MG63 (cell line): ENCODE results near the gene MORN1. TPM values are rescaled to one million over a fixed set of nuclear protein-coding genes. Genes with fewer than 3 reads are reported as not detected.

Experiments
- DNase-seq: peaks from one replicate; pipeline ENCODE4 v3.0.0-alpha.2; 2020
- H3K27me3 ChIP-seq: fragments of 250-450 bp; sonication (Bioruptor Pico); 2 replicates; pipeline ENCODE4 v1.5.1; 2020; ENCODE audit warnings: mild to moderate bottlenecking, moderate library complexity
- H3K36me3 ChIP-seq: fragments of 250-450 bp; sonication (Bioruptor Pico); 2 replicates; pipeline ENCODE4 v1.5.1; 2020; ENCODE audit warnings: mild to moderate bottlenecking, moderate library complexity
- H3K4me3 ChIP-seq: fragments of 250-450 bp; sonication (Bioruptor Pico); 2 replicates; pipeline ENCODE4 v1.5.1; 2020; ENCODE audit warnings: mild to moderate bottlenecking, moderate library complexity
- H3K9me3 ChIP-seq: fragments of 250-450 bp; sonication (Bioruptor Pico); 2 replicates; pipeline ENCODE4 v1.5.1; 2020; ENCODE audit warnings: mild to moderate bottlenecking, moderate library complexity
- total RNA-seq: library from RNA; depleted of rRNA; stranded (reverse); fragments of >200 nt; shearing (Covaris generic); gene quantifications from 2 replicates; pipeline ENCODE4 v1.2.3, GENCODE V29; 2014; ENCODE audit warnings: low replicate concordance

The MORN1 gene
- total RNA-seq, 1 experiment from 2014 or later: 20.5 TPM

- Histone ChIP-seq H3K36me3 (peaks cover 3% of the 10 kb centered on the region; the same call in 1 of the 2 replicates), H3K9me3 (no peaks in the 10 kb centered on the region), H3K4me3 (peak within 1 kb of the TSS; percentile 75), H3K27me3 (no peaks in the 10 kb centered on the region)
- peak; percentile 95 for DNase-seq
Observed at GRCh38 chr1:2412395-2412772, 21.0 kb upstream of the MORN1 start, which contains the start of gene PEX10. Gene PEX10, minus strand, starts transcription at chr1:2412564. Its CDS starts 62 bp downstream, at chr1:2412502.

- DNase-seq: peak; percentile 27
- Histone ChIP-seq H3K36me3 (peaks cover 3% of the 10 kb centered on the region; the same call in 1 of the 2 replicates), H3K27me3 (no peaks in the 10 kb centered on the region), H3K4me3 (peak overlapping the region; percentile 75), H3K9me3 (no peaks in the 10 kb centered on the region)
Observed at GRCh38 chr1:2411801-2412394, 20.5 kb upstream of the MORN1 start.

DNA sequence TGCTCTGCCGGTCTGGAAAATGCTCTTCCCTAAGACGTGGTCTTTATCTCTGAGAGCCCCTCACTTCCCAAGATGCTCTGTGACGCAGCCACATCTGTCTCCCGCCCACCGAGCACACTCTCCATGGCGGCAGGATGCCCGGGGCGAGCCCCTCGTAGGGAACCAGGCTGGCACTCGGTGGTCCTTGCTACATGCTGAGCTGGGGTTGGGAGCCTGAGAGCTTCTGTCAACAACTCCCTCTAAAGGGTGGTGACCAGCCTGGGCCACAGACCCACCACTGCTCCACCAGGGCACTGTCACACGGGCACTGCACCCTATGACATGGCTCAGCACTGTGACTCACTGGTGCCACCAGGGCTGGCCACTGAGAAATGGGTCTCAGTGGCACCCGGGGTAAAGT, 18.4 kb upstream of the MORN1 start:
- no peak for DNase-seq
- H3K27me3 ChIP-seq: no peaks in the 10 kb centered on the region
- no peak overlapping the region for H3K4me3 ChIP-seq
- peaks cover 12% of the 10 kb centered on the region for H3K36me3 ChIP-seq
- no peaks in the 10 kb centered on the region for H3K9me3 ChIP-seq

DNA sequence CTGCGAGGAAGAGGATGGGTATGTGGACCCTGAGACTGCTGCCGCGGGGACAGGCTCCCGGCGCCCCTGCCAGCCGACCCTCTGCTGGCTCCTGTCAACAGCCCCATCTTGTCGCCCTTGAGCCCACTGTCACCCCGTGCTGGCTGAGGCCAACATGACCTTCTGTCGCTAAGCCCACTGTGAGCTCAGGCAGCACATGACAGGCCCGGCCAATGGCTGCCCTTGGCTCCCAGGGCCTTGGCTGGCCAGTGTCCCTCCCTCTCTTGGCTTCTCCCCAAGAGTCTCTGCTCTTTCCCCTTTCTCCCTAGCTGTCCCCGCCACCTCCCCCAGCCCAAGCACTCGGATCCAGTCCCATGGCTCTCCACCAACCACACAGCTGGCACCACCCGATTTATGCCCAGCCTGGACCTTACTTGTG, 17.5 kb upstream of the MORN1 start:
- H3K36me3 ChIP-seq: peaks cover 21% of the 10 kb centered on the region
- DNase-seq: no peak

DNA sequence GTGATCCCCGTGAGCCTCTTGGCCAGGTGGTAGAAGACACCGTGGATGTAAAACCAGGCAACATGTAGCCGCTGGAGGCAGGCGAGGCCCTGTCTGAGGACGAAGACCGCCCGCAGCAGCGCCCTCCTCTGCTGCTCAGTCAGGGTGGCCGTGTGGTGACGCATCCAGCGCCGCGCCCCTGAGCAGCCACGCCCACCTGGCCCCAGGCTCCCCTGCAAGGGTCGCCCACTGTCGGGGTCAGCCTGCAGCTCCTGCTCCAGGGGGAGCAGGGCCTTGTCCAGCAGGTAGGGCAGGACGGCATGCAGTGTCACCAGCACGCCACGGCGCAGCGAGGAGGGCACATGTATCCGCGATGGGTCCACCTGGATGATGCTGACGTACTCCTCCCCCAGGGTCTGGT, 17.1 kb upstream of the MORN1 start:
- Histone ChIP-seq H3K9me3 (no peaks in the 10 kb centered on the region), H3K4me3 (no peak overlapping the region), H3K36me3 (peaks cover 24% of the 10 kb centered on the region), H3K27me3 (no peaks in the 10 kb centered on the region)
- DNase-seq: no peak

More for the DNA sequence above, 17.5 kb upstream of the MORN1 start:
- Histone ChIP-seq H3K9me3 (no peaks in the 10 kb centered on the region), H3K27me3 (no peaks in the 10 kb centered on the region), H3K4me3 (no peak overlapping the region)

DNA sequence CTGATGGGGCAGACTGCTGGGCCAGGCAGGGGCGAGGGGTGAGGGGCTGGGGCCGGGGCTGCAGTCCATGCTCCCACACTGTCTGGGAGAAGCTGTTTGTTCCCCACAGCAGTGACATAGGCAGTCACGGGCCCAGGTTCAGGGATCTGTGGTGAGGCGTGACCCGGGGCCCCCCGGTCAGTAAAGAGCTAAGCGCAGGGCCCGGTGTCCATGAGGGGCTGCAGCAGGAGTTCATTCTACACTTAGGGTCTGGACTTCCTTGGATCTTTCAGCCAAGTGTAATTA, 16.6 kb upstream of the MORN1 start:
- Histone ChIP-seq H3K27me3 (no peaks in the 10 kb centered on the region), H3K36me3 (peaks cover 29% of the 10 kb centered on the region), H3K9me3 (no peaks in the 10 kb centered on the region), H3K4me3 (no peak overlapping the region)
- no peak for DNase-seq

DNA sequence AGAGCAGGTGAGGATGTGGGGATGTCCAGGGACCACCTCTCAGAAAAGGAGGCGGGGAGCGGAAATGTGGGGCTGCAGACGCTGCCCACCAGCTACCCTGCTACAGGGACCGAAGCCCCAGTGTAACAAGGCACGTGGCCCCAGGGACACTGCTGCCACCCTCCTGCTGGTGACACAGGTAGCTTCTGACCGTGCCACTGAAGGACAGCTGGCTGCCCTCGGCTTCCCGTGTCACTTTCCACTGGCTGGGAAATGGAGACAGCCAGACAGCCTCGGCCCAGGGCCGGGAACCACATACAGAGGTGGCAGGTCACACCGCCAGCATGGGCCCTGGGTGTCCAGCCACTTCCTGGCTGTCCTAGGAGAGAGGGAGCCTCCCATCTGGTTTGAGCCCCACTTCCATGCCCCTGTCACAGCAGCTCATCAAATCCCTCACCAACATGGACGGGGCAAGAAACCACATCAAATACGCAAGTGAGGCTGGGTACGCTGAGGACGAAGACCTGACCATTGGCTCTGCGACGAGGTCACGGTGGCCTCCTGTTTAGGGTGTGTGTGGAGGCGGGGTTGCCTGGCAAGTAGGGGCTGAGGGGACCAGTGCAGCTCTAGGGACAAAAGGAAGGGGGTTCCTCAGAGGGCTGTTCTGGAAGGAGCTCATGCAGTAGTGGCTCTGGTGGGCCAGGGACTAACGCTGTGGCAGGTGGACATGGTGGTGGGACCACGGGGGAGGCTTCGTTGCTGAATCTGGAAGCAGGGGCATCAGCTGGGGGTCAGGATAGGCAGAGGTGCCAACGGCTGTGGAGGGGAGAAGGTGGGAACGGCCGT, 16.0 kb upstream of the MORN1 start:
- H3K4me3 ChIP-seq: no peak overlapping the region
- no peak for DNase-seq
- no peaks in the 10 kb centered on the region for H3K9me3 ChIP-seq
- H3K27me3 ChIP-seq: no peaks in the 10 kb centered on the region
- H3K36me3 ChIP-seq: peaks cover 35% of the 10 kb centered on the region

- no peaks in the 10 kb centered on the region for H3K27me3 ChIP-seq
- H3K4me3 ChIP-seq: no peak overlapping the region
- H3K9me3 ChIP-seq: no peaks in the 10 kb centered on the region
- peaks cover 43% of the 10 kb centered on the region for H3K36me3 ChIP-seq
- no peak for DNase-seq
Observed at GRCh38 chr1:2406451-2407041, 15.2 kb upstream of the MORN1 start.

DNA sequence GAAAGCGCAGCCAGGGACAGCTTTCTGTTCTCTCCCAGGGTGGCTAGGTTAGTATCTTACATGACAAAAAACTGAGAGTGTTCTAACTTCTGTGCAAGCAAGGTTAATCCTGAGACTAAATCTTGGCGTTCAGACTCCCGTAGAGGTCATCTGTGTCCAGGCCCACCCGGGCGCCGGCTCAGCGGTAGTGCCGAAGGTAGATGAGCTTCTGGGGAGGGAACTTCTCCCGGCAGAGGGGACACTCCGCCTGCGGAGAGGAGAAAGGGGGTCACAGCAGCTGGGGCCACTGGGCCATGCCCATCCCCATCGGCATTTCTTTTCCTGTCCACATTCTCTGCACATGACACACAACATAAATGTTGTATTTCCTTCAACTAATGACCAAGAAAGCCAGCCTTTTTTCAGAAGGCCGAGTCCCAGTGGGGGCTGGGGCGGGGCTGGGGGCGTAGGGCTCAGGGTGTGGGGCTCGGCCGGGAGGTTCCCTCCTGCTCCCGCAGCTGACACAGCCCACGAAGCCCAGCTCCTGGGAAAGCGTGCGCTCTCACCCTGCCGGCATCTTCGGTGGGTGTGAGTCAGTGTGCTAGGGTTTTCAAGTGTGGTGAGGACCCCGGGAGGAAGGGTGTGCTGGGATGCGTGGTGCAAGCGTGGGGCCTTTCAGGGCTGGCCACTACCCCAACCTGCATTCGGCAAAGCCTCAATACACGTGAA, 14.4 kb upstream of the MORN1 start:
- H3K36me3 ChIP-seq: peaks cover 47% of the 10 kb centered on the region
- no peaks in the 10 kb centered on the region for H3K27me3 ChIP-seq
- no peaks in the 10 kb centered on the region for H3K9me3 ChIP-seq
- H3K4me3 ChIP-seq: no peak overlapping the region
- no peak for DNase-seq

GRCh38 chr1:2404890-2405511, 13.6 kb upstream of the MORN1 start:
- no peak overlapping the region for H3K4me3 ChIP-seq
- peaks cover 53% of the 10 kb centered on the region for H3K36me3 ChIP-seq
- no peaks in the 10 kb centered on the region for H3K9me3 ChIP-seq
- DNase-seq: no peak
- no peaks in the 10 kb centered on the region for H3K27me3 ChIP-seq

DNA sequence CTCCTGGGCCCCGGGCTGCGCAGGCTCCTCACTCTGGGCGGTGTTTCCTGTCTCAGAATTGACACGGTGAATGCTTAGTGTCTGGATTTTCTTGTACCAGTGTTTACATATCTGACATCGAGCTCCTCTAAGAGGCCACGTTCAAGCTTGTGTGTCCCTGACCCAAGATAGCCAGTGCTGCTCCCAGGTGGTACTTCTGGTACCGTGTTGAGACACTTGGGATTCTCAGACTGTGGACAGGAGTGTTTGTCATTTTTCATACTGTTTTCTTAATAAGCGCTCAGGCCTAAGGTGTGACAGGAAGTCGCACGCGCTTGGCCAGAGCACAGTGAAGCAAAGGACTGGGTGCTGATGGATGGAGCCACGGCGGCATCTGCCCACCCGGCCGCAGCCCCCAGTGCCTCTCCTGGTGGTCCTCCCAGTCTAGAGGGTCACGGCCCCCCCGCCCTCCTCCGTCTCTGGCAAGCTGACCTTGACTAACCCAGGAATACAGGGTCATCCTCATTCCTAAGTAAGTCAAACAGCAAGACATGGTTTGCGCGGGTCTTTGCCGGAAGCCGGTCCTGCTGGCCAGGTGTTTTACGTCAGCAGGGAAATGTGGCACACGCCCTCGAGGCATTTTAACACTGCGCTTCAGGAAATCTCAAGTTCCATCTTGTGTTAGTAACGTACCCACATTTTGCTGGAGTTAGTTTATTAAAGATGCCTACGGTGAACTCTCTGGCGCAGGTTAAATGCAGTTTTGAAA, 13.0 kb upstream of the MORN1 start:
- H3K36me3 ChIP-seq: peaks cover 58% of the 10 kb centered on the region

DNA sequence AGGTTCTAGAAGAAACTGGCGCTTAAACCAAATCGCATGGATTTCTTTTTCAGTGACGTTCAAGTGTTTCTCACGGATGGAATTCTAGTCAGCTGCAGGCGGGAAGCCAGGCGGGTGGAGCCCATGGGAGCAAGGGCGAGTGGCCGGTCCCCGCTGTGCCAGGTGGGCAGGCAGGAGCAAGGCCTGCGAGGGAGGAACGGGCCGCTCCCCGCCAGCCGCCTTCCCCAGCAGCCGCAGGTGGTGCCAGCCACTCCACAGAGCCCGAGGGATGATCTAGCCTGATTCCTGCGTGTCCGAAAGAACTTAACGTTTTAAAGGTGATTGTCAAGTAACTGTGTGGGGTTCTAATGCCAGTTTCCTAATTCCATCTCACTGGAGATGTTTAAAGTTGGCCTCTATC, 11.9 kb upstream of the MORN1 start:
- Histone ChIP-seq H3K9me3 (no peaks in the 10 kb centered on the region), H3K36me3 (peaks cover 69% of the 10 kb centered on the region)

More for the DNA sequence above, 13.0 kb upstream of the MORN1 start:
- DNase-seq: no peak
- Histone ChIP-seq H3K4me3 (no peak overlapping the region), H3K9me3 (no peaks in the 10 kb centered on the region), H3K27me3 (no peaks in the 10 kb centered on the region)

GRCh38 chr1:2402420-2402819, 11.1 kb upstream of the MORN1 start:
- H3K4me3 ChIP-seq: no peak overlapping the region
- no peaks in the 10 kb centered on the region for H3K9me3 ChIP-seq
- DNase-seq: no peak
- no peaks in the 10 kb centered on the region for H3K27me3 ChIP-seq
- H3K36me3 ChIP-seq: peaks cover 77% of the 10 kb centered on the region

More for the DNA sequence above, 11.9 kb upstream of the MORN1 start:
- Histone ChIP-seq H3K27me3 (no peaks in the 10 kb centered on the region), H3K4me3 (no peak overlapping the region)
- DNase-seq: no peak

GRCh38 chr1:2400950-2401649, 9.7 kb upstream of the MORN1 start:
- Histone ChIP-seq H3K4me3 (no peak overlapping the region), H3K36me3 (peaks cover 89% of the 10 kb centered on the region), H3K27me3 (no peaks in the 10 kb centered on the region), H3K9me3 (no peaks in the 10 kb centered on the region)
- no peak for DNase-seq

- no peak for DNase-seq
- Histone ChIP-seq H3K27me3 (no peaks in the 10 kb centered on the region), H3K4me3 (no peak overlapping the region), H3K36me3 (peaks cover 93% of the 10 kb centered on the region), H3K9me3 (no peaks in the 10 kb centered on the region)
Observed at GRCh38 chr1:2400576-2400909, 9.2 kb upstream of the MORN1 start.
